ENCODE results near the gene NCOR1.

DNA sequence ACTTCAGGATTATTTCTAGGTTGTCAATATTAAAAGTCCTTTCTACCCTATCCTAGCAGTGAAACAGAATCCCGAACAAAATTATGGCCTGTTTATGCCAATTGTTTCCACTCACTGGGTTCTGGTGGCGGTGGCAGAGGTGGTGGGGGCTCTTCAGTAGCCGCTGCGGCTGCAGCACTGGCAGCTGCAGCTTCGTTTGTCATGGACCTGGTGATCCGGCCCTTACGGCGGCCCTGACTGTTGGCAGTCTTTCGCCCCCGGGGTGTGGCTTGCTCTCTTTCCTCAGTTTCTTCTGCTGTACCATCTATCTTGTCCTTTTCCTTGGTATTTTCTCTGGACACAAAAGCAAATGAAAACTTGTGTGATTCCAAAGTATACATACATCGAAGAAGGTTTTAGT is 94.4 kb downstream of the NCOR1 start:
- TF ChIP-seq EP300 (IDR thresholded peaks at IDR 0.05; ENCODE audit: borderline replicate concordance) (no peak), RAD21 (IDR thresholded peaks at IDR 0.05; ENCODE audit: low read depth) (no peak), FOXM1 (IDR thresholded peaks at IDR 0.05; ENCODE audit: borderline replicate concordance, low read depth) (no peak), YY1 (IDR thresholded peaks at IDR 0.05; ENCODE audit: low read depth) (no peak), TAF1 (IDR thresholded peaks at IDR 0.05; ENCODE audit: low read depth) (no peak), TEAD4 (IDR thresholded peaks at IDR 0.05) (no peak), CREB1 (IDR thresholded peaks at IDR 0.05; ENCODE audit: low read depth) (no peak), CEBPB (IDR thresholded peaks at IDR 0.05) (no peak), ZBTB7A (IDR thresholded peaks at IDR 0.05; ENCODE audit: low read depth) (no peak), MAX (IDR thresholded peaks at IDR 0.05) (no peak), NFIC (IDR thresholded peaks at IDR 0.05) (no peak), TCF12 (IDR thresholded peaks at IDR 0.05; ENCODE audit: low read depth) (no peak)
- TF ChIP-seq, protein P1, sequence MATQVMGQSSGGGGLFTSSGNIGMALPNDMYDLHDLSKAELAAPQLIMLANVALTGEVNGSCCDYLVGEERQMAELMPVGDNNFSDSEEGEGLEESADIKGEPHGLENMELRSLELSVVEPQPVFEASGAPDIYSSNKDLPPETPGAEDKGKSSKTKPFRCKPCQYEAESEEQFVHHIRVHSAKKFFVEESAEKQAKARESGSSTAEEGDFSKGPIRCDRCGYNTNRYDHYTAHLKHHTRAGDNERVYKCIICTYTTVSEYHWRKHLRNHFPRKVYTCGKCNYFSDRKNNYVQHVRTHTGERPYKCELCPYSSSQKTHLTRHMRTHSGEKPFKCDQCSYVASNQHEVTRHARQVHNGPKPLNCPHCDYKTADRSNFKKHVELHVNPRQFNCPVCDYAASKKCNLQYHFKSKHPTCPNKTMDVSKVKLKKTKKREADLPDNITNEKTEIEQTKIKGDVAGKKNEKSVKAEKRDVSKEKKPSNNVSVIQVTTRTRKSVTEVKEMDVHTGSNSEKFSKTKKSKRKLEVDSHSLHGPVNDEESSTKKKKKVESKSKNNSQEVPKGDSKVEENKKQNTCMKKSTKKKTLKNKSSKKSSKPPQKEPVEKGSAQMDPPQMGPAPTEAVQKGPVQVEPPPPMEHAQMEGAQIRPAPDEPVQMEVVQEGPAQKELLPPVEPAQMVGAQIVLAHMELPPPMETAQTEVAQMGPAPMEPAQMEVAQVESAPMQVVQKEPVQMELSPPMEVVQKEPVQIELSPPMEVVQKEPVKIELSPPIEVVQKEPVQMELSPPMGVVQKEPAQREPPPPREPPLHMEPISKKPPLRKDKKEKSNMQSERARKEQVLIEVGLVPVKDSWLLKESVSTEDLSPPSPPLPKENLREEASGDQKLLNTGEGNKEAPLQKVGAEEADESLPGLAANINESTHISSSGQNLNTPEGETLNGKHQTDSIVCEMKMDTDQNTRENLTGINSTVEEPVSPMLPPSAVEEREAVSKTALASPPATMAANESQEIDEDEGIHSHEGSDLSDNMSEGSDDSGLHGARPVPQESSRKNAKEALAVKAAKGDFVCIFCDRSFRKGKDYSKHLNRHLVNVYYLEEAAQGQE (IDR thresholded peaks at IDR 0.05; ENCODE audit: low read depth): no peak
- TF ChIP-seq, protein P2, sequence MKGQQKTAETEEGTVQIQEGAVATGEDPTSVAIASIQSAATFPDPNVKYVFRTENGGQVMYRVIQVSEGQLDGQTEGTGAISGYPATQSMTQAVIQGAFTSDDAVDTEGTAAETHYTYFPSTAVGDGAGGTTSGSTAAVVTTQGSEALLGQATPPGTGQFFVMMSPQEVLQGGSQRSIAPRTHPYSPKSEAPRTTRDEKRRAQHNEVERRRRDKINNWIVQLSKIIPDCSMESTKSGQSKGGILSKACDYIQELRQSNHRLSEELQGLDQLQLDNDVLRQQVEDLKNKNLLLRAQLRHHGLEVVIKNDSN (IDR thresholded peaks at IDR 0.05): no peak

Measured in Ishikawa (cell line).